ENCODE measurements around the gene CCDC13.

The CCDC13 gene

DNA sequence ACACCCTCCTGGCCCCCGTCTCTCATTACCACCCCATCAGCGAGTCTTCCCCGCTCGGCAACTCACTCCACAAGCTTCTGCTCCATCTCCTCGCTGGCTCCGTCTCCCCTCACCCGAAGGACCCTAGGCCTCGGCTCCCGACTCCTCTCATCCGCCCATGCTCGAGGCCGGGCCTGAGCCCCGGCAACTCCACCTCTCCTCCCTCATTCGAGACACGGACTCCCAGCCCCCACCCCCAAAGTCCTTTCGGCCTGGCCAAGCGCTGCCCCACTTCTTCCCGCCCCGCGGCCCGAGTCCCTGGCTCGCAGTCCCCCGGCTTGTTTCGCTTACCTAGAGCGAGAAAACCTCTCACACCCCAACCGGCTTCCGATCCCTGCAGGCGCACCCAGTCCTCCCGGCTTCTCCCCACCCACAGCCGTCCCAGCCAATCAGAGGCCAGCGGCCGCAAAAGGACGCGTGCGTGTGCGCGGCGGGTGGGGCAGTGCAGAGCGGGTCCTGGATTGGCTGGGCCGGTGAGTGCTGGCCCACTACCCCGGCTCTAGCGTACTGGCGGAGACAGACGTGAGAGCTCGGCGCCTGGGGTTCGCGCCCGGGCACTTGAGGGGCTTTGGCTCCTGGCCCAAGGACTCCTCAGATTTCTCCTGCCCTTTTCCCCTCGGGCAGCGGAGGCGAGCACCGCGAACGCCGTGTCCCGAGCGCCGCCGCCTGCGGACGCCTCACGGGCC is 31.2 kb upstream of the CCDC13 start, which contains the start of gene HIGD1A:
Gene HIGD1A (minus strand): TSS at position 385 of the 725 bp plus-strand sequence. CDS start 10,237 bp downstream, outside the sequence.
- DNase-seq (ENCODE audit: low read depth) = peak; percentile 98
- TF ChIP-seq, protein P1, sequence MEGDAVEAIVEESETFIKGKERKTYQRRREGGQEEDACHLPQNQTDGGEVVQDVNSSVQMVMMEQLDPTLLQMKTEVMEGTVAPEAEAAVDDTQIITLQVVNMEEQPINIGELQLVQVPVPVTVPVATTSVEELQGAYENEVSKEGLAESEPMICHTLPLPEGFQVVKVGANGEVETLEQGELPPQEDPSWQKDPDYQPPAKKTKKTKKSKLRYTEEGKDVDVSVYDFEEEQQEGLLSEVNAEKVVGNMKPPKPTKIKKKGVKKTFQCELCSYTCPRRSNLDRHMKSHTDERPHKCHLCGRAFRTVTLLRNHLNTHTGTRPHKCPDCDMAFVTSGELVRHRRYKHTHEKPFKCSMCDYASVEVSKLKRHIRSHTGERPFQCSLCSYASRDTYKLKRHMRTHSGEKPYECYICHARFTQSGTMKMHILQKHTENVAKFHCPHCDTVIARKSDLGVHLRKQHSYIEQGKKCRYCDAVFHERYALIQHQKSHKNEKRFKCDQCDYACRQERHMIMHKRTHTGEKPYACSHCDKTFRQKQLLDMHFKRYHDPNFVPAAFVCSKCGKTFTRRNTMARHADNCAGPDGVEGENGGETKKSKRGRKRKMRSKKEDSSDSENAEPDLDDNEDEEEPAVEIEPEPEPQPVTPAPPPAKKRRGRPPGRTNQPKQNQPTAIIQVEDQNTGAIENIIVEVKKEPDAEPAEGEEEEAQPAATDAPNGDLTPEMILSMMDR (IDR thresholded peaks at IDR 0.05; ENCODE audit: insufficient read depth, low read depth, low read length, missing control alignments) = no peak
- peak within 1 kb of the TSS; percentile 95 for H3K4me3 ChIP-seq (ENCODE audit: low read depth, low read length)

DNA sequence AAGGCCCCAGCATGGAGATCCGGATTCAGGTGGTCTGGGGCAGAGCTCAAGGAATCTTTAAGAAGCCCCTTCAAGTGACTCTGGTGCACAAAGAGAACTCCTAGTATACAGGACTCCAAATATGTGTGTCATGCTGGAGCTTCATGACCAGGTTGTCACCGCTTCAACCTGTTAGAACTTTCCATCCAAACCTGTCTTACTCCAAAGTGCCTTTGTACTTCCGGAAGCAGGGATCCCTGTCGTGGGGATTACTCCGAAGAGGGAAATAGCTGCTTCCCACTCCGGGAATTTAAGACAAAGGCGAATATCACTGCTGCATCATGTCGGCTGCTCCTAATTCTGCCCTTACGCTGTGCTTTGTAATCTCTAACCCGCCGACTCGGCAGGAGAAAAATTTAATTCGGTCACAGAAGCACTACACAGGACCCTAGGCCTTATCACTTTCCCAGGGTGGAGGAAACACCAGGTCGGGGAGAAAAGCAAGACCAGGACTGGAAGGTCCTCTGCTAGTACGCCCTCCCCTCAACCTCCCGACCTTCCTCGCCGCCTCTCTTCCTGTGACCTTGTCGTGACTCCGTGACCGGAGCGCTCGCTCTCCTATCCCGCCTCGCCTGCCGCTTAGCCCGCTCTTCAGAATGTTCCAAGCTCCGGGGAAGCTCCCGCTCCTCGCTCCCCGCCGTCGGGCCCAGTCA is 30.5 kb upstream of the CCDC13 start:
- H3K4me3 ChIP-seq (ENCODE audit: low read depth, low read length) = peak overlapping the region; percentile 95
- DNase-seq (ENCODE audit: low read depth) = peak; percentile 68
- TF ChIP-seq, protein P1 (IDR thresholded peaks at IDR 0.05; ENCODE audit: insufficient read depth, low read depth, low read length, missing control alignments) = no peak

DNA sequence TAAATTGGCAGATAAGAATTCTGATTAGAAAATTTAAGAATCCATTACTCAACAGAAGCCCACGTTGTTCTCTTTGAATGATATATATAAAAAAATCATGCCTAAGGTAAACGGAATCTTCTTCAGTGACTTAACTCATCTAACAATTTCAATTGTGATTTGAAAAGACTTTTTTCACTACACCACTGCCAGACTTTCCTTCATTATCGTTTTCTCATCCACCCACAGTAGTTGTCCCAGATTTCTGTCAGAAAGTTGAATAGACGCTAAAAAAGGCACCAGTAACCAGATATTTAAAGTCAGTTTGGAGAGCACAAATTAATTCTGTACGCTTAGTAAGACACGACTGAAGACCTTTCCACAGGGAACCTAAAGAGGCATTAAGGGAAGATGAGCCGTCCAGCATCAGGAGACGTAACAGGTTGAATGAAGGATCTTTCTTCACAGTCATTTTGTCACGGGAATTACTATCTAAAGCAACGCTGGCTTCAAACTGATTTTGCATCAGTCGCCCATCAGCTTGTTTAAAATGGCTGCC is 29.9 kb upstream of the CCDC13 start:
- no peak for DNase-seq (ENCODE audit: low read depth)
- peak overlapping the region; percentile 95 for H3K4me3 ChIP-seq (ENCODE audit: low read depth, low read length)
- TF ChIP-seq, protein P1 (IDR thresholded peaks at IDR 0.05; ENCODE audit: insufficient read depth, low read depth, low read length, missing control alignments) = no peak

DNA sequence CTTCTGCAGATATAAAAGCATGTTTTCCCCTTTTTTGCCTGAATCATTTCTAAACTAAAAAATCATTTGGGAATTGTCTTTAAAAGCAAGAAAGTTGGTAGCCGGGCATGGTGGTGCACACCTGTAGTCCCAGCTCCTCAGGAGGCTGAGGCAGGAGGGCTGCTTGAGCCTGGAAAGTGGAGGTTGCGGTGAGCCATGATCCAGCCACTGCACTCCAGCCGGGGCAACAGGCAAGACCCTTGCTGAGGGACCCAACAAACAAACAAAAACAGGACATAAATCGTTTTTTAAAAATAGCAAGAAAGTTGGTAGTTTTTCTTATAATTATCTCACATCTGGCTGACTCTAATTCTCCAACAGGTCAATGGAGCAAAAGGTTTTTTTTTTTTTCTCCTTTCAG is 28.7 kb upstream of the CCDC13 start:
- TF ChIP-seq, protein P1 (IDR thresholded peaks at IDR 0.05; ENCODE audit: insufficient read depth, low read depth, low read length, missing control alignments) = no peak
- DNase-seq (ENCODE audit: low read depth) = no peak
- no peak overlapping the region for H3K4me3 ChIP-seq (ENCODE audit: low read depth, low read length)

DNA sequence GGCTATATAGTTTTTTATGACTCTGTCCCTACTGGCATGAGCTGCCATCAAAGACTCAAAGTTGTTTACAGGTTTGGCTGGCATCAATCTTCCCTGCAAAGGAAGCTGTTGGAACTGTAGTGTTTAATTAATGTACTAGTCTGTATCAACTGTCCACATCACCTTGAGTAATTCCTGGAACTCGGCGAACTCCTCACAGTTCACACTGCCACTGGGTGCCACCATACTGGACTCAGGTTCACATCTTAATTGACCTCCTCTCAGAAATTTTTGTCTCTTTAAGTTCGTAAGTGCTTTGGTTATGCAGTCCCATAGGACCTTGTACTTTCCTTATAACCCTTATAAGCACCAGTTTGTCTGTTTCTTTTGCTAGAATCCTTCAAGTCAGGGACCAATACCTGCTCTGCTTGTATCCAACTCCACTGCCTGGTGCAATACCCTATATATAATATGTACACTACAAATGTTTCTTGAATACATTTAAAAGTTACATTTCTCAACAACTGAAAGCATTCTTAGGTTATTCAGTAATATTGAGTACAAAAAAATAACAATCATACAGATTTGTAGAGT is 28.1 kb upstream of the CCDC13 start:
- TF ChIP-seq, protein P1 (IDR thresholded peaks at IDR 0.05; ENCODE audit: insufficient read depth, low read depth, low read length, missing control alignments) = no peak
- no peak for DNase-seq (ENCODE audit: low read depth)
- H3K4me3 ChIP-seq (ENCODE audit: low read depth, low read length) = no peak overlapping the region

DNA sequence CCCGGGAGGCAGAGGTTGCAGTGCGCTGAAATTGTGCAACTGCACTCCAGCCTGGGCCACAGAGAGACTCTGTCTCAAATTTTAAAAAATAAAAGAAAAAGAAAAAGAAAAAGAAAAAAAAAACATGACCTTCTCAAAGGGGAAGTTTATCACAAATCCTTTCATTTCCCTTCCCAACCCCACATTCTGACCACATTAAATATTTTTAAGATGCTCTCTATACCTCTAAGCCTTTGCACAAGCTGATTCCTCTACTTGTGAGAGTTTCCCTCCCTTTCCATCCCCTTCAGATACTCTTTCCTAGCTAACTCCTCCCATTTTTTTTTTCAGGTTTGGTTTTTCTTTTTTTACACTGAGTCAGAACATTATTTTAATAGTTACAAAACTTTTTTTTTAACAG is 27.2 kb upstream of the CCDC13 start:
- DNase-seq (ENCODE audit: low read depth) = no peak
- TF ChIP-seq, protein P1 (IDR thresholded peaks at IDR 0.05; ENCODE audit: insufficient read depth, low read depth, low read length, missing control alignments) = no peak
- no peak overlapping the region for H3K4me3 ChIP-seq (ENCODE audit: low read depth, low read length)

Data from GM12865 (cell line).